Measurements from ENCODE around the gene NPHS1.
A peak's percentile ranks its signal among the peaks of the same experiment; 100 is the strongest.

The NPHS1 gene

DNA sequence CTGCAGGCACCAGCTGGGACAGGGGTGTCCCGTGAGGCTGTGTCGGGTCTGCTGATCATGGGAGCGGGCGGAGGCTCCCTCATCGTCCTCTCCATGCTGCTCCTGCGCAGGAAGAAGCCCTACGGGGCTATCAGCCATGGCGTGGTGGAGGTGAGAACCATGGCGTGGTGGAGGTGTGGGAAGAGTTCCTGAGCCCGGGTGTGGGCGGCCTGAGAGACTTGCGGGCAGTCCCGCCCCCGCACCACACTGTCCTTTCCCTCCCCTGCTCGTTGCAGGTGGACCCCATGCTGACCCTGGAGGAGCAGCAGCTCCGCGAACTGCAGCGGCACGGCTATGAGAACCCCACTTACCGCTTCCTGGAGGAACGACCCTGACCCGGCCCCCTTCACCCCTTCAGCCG, 26.8 kb upstream of the NPHS1 start:
- DNase-seq (ENCODE audit: low spot score): no peak

DNA sequence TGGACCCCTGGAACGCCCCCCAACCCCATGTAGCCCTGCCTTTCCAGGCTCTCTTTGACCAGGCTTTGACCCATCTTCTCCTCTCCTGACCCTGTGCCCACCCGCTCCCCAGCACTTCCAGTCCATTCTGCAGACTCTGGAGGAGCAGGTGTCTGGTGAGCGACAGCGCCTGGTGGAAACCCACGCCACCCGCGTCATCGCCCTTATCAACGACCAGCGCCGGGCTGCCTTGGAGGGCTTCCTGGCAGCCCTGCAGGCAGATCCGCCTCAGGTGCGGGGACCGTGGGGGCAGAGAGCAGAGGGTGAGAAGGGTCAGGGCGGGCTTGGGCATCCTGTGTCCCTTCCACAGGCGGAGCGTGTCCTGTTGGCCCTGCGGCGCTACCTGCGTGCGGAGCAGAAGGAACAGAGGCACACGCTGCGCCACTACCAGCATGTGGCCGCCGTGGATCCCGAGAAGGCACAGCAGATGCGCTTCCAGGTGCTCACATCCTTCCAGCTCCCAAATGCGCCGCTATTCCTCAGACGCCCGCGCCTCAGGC, 22.2 kb upstream of the NPHS1 start:
- DNase-seq (ENCODE audit: low spot score): no peak

DNA sequence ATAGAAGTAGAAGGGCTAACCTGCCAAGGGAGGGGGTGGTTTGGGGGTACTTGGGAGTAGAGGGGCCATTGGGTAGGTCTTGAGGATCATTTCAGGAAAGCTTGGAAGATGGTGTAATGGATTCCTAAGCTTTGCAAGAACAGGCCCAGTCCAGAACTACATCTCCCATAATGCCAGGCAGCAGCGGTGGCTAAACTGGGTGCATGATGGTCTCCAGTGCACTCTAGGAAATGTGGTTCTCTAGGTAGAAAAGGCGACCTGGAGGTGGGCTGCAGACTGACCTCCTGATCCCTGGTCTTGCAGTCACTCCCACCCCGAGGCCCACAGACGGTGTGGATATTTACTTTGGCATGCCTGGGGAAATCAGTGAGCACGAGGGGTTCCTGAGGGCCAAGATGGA, 19.9 kb upstream of the NPHS1 start:
- DNase-seq (ENCODE audit: low spot score): no peak

DNA sequence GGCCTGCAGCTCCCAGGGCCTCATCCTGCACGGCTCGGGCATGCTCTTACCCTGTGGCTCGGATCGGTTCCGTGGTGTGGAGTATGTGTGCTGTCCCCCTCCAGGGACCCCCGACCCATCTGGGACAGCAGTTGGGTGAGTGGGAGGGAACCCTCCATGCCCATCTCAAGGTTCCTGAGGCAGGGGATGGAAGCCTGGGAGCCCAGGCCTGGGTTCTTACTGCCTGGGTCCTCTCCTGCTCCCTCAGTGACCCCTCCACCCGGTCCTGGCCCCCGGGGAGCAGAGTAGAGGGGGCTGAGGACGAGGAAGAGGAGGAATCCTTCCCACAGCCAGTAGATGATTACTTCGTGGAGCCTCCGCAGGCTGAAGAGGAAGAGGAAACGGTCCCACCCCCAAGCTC, 19.3 kb upstream of the NPHS1 start:
- DNase-seq (ENCODE audit: low spot score): no peak

DNA sequence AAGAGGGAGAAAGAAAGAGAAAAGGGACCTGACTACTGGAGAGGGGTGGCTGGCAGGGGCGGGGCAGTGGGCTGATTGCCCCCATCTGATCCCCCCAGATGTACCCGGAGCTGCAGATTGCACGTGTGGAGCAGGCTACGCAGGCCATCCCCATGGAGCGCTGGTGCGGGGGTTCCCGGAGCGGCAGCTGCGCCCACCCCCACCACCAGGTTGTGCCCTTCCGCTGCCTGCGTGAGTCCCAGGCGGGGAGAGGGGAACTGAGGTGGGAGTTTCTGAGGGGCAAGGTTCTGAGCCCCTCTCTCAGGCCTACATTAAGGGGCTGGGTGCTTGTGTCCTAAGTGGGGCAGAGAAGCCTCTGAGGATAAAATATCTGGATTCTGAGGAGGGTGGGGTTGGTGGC, 18.5 kb upstream of the NPHS1 start:
- DNase-seq (ENCODE audit: low spot score): no peak

DNA sequence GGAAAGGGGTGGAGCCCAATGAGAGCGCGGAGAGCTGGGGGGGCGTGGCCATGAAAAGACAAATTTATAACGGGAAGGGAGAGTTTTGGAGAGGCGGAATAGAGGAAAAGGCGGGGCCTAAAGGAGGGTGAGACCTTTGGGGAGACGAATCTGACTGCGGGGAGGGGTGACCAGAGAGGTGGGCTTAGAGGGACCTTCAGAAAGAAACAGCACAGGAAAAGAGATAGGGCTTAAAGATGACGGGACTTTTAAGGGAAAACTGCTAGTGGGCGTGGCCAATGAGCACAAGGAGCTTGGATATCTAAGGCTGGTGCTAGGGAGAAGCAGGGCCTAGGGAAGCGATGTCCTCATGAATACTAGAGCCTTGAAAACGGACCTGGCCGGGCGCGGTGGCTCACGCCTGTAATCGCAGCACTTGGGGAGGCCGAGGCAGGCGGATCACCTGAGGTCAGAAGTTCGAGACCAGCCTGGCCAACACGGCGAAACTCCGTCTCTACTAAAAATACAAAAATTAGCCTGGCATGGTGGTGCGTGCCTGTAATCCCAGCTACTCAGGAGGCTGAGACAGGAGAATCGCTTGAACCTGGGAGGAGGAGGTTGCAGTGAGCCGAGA, 17.9 kb upstream of the NPHS1 start:
- peak; percentile 37 for DNase-seq (ENCODE audit: low spot score)

DNA sequence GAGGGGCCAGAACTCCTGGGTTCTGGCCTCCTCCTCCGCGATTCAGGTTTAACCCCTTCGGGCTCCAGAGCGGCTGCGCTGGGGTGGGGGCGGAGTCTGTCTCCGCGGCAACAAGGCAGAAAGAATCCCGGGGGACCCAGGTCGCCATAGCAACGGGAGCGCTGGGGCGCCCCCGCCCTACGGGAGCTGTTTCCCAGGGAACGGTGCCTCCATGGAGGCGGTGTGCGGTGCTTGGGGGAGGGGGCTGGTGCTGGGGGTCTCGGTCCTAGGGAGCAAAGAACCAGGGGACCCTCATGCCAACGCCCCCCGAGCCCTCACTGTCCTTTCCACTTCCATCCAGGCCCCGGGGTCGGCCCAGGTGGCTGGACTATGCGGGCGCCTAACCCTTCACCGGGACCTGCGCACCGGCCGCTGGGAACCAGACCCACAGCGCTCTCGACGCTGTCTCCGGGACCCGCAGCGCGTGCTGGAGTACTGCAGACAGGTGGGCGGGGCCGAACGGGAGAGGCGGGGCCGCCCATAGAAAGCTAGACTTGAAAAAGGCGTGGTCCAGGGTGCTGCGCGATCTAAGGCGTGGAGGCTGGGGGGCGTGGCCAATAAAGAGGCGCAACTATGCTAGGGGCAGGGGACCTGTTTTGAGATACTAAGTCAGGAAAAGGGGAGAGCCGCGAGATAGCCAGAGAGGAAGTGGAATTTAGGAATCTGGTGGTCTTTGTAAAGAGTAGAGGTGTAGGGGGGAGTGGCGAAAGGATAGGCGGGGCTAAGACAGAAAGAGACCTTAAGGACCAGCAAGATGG, 17.2 kb upstream of the NPHS1 start:
- peak; percentile 75 for DNase-seq (ENCODE audit: low spot score)

DNA sequence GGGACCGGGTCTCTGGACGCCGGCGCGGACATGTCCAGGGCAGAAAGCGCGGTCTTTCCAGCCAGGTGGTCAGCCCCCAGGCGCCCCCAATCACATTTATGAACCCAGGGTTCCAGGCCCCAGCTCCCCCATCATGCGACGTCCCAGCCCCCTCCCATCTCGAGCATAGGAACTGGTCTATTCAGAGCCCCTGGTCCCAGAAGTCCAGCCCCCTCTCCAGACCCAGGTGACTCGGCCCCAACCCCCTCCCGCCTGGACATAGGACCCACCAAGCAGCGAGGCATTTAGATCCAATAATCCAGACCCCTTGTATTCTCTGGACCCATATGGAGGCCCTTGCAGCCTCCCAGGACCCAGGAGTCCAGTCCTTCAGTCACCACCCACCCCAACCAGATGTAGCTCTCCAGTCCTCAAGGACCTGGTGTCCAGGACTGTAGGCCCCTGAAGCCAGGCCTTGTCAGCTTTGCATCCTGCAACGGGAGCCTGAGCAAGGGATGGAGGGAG, 16.6 kb upstream of the NPHS1 start:
- DNase-seq (ENCODE audit: low spot score): no peak

DNA sequence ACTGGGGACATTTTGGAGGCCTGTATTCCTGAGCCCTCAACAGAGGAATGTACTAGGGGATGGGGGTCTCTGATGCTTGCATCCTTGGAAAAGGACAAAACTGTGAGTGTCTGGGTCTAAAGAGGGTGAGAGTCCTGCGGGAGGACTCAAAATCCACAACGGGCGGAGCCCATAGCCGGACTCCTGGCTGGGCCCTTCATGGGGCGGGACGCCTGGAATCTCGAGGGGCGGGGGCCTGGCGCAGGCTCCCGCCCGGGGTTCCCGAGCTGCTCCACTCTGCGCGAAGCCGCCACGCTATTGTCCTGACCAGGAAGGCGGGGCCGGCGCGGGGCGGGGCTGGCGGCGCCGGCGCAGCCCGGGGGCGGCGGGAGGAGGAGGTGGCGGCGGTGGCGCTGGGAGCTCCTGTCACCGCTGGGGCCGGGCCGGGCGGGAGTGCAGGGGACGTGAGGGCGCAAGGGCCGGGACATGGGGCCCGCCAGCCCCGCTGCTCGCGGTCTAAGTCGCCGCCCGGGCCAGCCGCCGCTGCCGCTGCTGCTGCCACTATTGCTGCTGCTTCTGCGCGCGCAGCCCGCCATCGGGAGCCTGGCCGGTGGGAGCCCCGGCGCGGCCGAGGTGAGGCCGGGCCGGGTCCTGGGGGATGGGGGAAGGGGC, 16.0 kb upstream of the NPHS1 start, which contains the start of gene APLP1:
TSS of gene APLP1 (plus strand) at position 403 of the 651 bp plus-strand sequence. CDS start at position 466, 63 bp downstream.
- peak; percentile 91 for DNase-seq (ENCODE audit: low spot score)

DNA sequence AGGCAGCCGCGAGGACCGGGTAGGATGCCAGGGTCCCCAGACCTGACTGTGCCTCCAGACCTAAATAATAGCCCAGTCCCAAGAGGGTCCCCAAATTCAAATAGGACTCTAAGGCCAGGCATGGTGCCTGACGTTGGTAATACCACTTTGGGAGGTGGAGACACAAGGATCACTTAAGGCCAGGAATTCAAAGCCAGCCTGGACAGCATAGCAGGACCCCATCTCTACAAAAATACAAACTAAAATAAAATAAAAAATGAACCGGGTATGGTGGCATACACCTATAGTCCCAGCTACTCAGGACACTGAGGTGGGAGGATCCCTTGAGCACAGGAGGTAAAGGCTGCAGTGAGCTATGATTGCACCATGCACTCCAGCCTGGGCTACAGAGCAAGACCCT, 10.7 kb upstream of the NPHS1 start:
- no peak for DNase-seq (ENCODE audit: low spot score)

DNA sequence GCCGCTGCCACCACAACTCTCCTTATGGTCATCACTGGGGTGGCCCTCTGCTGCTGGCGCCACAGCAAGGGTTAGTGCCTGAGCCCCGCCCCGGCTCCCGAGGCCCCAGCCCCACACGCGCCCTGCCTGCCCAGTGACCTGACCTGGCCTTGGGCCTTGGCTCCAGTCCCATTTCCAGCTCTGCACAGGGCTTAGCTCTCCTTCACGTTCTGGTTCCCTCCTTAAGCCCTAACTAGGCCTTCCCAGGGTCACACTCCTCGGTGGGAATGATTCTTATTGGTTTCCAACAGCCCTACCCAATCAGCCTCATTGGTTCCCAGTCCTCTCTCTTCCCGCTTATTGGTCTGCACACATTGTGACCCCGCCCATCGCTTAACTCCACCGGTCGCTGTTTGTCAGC, 10.2 kb upstream of the NPHS1 start:
- no peak for DNase-seq (ENCODE audit: low spot score)

DNA sequence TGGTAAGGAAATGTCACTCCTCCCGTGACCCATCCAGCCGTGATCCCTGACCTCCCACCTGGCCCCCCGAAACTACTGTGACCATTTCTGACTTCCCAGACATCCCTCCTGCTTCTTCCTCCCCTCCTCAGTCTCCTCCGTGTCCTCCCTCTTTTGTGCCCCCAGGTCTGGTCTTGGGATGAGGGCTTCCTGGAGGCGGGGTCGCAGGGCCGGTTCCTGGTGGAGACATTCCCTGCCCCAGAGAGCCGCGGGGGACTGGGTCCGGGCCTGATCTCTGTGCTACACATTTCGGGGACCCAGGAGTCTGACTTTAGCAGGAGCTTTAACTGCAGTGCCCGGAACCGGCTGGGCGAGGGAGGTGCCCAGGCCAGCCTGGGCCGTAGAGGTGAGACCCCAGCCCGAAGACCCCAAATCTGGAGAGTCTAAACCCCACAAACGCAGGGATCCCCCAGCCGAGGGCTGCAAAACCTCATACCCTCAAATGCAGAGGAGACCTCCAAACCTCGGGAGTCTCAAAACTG, 9.4 kb upstream of the NPHS1 start:
- no peak for DNase-seq (ENCODE audit: low spot score)

DNA sequence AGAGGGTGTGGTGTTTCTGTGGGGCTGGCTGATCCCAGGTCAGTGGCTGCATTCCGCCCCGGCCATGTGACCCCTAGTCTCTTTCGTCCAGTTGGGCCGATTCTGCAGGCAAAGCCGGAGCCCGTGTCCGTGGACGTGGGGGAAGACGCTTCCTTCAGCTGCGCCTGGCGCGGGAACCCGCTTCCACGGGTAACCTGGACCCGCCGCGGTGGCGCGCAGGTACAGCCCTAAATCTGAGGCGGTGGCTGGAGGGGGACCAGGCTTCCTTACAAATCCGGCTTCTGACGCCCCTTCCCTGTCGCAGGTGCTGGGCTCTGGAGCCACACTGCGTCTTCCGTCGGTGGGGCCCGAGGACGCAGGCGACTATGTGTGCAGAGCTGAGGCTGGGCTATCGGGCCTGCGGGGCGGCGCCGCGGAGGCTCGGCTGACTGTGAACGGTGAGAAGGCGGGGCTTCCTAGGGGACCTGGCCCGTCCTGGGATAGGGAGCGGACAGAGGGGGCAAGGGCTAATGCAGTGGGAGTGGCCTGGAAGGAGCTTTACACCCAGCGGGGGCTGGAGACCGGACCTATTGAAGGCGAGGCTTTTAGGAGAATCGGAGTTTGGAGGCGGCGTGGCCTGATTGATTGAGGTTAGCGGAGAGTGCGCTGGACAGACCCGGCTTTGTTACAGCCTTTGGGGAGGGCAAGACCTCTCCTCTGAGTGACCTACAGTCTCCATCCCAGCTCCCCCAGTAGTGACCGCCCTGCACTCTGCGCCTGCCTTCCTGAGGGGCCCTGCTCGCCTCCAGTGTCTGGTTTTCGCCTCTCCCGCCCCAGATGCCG, 8.7 kb upstream of the NPHS1 start:
- DNase-seq (ENCODE audit: low spot score): no peak

DNA sequence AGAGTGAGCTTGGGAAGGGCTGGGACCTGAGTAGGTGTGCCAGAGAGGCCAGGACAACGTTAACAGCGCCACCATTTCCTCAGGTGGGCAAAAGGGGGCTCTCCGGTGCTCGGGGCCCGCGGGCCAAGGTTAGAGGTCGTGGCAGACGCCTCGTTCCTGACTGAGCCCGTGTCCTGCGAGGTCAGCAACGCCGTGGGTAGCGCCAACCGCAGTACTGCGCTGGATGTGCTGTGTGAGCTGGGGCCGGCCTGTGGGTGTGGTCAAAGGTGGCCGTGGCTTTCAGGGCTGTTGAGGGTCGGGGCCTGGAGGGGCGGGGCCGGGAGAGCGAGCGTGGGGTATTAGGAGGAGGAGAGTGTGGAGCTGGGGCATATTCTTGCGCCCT, 8.1 kb upstream of the NPHS1 start:
- DNase-seq (ENCODE audit: low spot score): no peak

DNA sequence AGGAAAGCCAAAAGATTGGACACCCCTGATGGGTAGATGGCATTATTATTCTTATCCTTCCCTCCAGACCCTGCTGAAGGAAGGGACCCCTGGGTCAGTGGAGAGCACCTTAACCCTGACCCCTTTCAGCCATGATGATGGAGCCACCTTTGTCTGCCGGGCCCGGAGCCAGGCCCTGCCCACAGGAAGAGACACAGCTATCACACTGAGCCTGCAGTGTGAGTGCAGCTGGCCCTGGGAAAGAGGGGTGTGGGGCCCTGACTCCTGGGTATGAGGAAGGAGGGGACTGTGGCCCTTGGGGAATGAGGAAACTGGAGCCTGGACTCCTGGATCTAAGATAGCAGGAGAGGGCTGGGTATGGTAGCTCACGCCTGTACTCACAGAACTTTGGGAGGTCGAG, 7.1 kb upstream of the NPHS1 start:
- no peak for DNase-seq (ENCODE audit: low spot score)

DNA sequence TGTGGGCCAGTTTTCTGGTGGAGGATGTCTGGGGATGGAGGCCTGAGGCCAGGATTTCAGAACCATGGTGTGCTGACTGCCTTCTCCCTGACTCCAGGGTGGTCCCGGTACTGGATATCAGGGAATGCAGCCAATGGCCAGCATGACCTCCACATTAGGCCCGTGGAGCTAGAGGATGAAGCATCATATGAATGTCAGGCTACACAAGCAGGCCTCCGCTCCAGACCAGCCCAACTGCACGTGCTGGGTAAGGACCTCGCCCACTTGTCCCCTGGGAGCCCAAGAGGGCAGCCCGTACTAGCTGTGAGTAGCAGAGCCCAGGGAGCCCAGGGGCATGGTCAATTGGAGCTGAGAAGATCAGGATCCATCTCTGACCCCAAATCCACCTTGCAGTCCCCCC, 6.0 kb upstream of the NPHS1 start:
- DNase-seq (ENCODE audit: low spot score): no peak

DNA sequence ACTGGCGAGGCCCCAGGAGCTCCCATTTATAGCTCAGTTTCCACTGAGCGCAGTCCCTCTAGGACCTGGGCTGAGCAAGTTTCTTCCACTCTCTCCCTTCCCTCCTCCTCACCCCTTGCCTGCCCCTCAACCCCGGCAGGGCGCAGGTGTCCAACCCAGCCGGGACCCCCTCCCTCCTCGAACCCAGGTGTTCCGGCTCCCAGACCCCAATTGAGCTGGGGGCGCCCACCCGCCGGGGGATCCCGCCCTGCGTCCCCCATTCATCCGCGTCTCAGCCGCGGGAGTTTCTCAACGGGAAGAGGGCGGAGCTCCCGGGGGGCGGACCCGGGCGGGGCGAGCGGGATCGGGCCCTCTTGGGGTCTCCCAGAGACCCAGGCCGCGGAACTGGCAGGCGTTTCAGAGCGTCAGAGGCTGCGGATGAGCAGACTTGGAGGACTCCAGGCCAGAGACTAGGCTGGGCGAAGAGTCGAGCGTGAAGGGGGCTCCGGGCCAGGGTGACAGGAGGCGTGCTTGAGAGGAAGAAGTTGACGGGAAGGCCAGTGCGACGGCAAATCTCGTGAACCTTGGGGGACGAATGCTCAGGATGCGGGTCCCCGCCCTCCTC, 4.3 kb upstream of the NPHS1 start, which contains the start of gene KIRREL2:
TSS of gene KIRREL2 (plus strand) at position 366 of the 604 bp plus-strand sequence. CDS start at position 575, 209 bp downstream.
- peak; percentile 56 for DNase-seq (ENCODE audit: low spot score)

DNA sequence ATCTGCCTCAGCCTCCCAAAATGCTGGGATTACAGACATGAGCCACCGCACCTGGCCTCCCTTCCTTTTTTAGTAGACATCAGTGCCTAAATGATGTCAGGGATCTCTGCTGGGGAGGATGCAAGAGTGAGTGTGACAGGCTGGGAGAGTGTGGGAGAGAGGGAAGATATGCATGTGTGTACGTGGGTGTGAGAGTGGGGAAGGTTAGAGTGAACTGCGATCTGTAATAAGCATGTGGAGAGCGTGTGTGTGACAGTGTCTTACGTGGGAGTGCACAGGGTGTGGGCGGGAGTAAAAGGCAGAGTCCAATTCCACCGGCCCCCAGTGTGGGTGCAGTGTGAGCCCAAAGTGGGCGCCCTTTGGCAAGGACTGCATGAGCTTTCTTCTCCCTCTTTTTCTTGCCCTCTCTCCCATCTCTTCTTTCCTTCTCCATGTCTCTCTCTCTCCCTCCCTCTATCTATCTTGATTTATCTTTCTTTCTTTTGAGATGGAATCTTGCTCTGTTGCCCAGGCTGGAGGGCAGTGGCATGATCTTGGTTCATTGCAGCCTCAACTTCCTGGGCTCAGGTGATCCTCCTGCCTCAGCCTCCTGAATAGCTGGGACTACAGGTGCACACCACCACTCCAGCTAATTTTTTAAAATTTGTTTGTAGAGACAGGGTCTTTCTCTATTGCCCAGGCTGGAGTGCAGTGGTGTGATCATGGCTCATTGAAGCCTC, 893 bp upstream of the NPHS1 start:
- no peak for DNase-seq (ENCODE audit: low spot score)

DNA sequence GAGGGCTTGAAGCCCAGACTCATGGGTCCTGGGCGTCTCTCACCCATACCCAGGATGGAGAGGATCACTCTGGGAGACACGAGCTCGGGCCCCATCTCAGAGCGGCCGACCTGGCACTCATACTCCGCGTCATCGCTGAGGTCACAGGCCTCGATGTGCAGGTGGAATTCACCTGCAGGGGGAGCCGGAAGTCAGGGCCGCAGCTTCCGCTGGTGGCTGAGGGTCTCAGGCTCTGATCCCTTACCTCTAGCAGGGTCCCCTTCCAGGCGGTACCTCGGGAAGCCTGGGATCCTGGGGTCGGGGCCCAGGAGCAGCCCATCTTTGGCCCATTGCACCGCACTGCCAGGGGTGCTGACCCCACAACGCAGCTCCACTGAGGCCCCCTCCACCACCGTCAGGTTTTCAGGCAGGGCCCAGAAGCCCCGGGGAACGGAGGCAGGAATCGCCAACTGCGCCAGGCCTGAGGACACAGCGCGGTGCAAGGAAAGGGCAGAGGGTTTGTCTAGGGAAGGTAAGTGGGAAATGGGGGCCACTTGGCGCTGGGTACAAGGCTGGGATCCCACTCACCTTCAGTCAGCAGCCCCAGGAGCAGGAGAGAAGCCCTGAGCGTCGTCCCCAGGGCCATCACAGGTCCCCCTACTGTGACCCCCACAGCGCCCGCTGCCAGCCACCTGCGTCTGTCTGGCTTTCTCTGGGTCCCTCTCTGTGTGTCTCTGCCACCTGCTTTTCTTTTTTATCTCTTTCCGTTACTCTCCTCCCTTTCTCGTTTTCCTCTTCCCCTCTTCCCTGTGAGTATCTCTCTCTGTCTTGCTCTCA, 883 bp downstream of the NPHS1 start:
- DNase-seq (ENCODE audit: low spot score): no peak

All from AG20443 (cell line).